Endothelial cell of umbilical vein (primary cell): Measurements from ENCODE around the gene LRP3. TPM values are rescaled to one million over a fixed set of nuclear protein-coding genes. Genes with fewer than 3 reads are reported as not detected.

Source experiments
- BruUV-seq: library from RNA; stranded (reverse); fragments of 400-500 nt; replicated peaks from 2 replicates; lab custom pipeline; 2021; lab: Mats Ljungman, UMichigan
- CTCF ChIA-PET: fragments of 300-600, 350-600 bp; sonication (Branson Sonifier 250); formaldehyde crosslinking; loops from one replicate; lab custom pipeline; 2021; ENCODE audit warnings: antibody characterized with exemption, inconsistent platforms; lab: Charles Lee
- POLR2A ChIA-PET: fragments of 300-600, 350-600 bp; sonication (Branson Sonifier 250); formaldehyde crosslinking; loops from one replicate; lab custom pipeline; 2021; ENCODE audit warnings: antibody characterized with exemption, inconsistent platforms; lab: Charles Lee
- DNase-seq: peaks from one replicate; pipeline ENCODE4 v3.0.0-alpha.2; 2011; ENCODE audit warnings: low read depth, low spot score
- FAIRE-seq: peaks from 2 replicates; lab custom pipeline; 2011; peaks lifted over from hg19 to GRCh38; lab: Jason Lieb, UNC
- H2AFZ ChIP-seq: 2 replicates; pipeline ENCODE4 v1.6.0; 2012; ENCODE audit warnings: low read depth, low read length, control low read depth, inconsistent platforms
- H3K27ac ChIP-seq: 2 replicates; pipeline ENCODE4 v1.5.1; 2011; ENCODE audit warnings: low read depth, mild to moderate bottlenecking, control low read depth, low read length, moderate library complexity; ENCODE audit not compliant: insufficient read depth
- H3K27me3 ChIP-seq, 2 experiments: 2 replicates each; pipeline versions ENCODE4 v1.6.0 to v1.6.1; 2011; ENCODE audit warnings: low read length in 2 of 2, mixed read lengths in 1 of 2; ENCODE audit not compliant: control insufficient read depth in 2 of 2, insufficient read depth in 2 of 2
- H3K36me3 ChIP-seq, 2 experiments: 2 replicates in 1 of 2; 3 replicates in 1 of 2; pipeline ENCODE4 v1.5.1; 2011; ENCODE audit warnings: low read length in 2 of 2, mild to moderate bottlenecking in 1 of 2, moderate library complexity in 1 of 2; ENCODE audit not compliant: control insufficient read depth in 2 of 2, insufficient read depth in 2 of 2; ENCODE audit errors: extremely low read depth in 1 of 2
- H3K4me1 ChIP-seq: 3 replicates; pipeline ENCODE4 v1.5.1; 2011; ENCODE audit warnings: mild to moderate bottlenecking, low read length; ENCODE audit not compliant: control insufficient read depth, insufficient read depth; ENCODE audit errors: extremely low read depth
- H3K4me2 ChIP-seq: 2 replicates; pipeline ENCODE4 v1.6.1; 2011; ENCODE audit warnings: low read length, control low read depth, mixed read lengths; ENCODE audit not compliant: insufficient read depth
- H3K4me3 ChIP-seq, 3 experiments: fragments of 200-600 bp in 1 of 3; sonication (generic), shearing (Covaris generic) in 1 of 3; replicated peaks in 1 of 3; 2 replicates each; pipeline ENCODE4 v1.5.1; 2011 to 2016; ENCODE audit warnings: control low read depth in 3 of 3, low read length in 3 of 3, mild to moderate bottlenecking in 2 of 3, inconsistent platforms in 1 of 3, low read depth in 1 of 3, moderate library complexity in 1 of 3; ENCODE audit not compliant: insufficient read depth in 1 of 3
- H3K79me2 ChIP-seq: 2 replicates; pipeline ENCODE4 v1.6.0; 2012; ENCODE audit warnings: low read length, inconsistent platforms; ENCODE audit not compliant: control insufficient read depth, insufficient read depth
- H3K9ac ChIP-seq: replicated peaks from 2 replicates; pipeline ENCODE3; 2011; ENCODE audit warnings: low read length, control low read depth; ENCODE audit not compliant: insufficient read depth; ENCODE audit errors: extremely low read depth
- H3K9me1 ChIP-seq: replicated peaks from 3 replicates; pipeline ENCODE4 v1.6.0; 2011; ENCODE audit warnings: mild to moderate bottlenecking, low read length; ENCODE audit not compliant: control insufficient read depth, insufficient read depth; ENCODE audit errors: extremely low read depth
- H3K9me3 ChIP-seq: replicated peaks from 2 replicates; pipeline ENCODE4 v1.5.1; 2012; ENCODE audit warnings: low read length, inconsistent platforms; ENCODE audit not compliant: control insufficient read depth, insufficient read depth
- H4K20me1 ChIP-seq: replicated peaks from 2 replicates; pipeline ENCODE3; 2011; ENCODE audit warnings: mild to moderate bottlenecking, low read length; ENCODE audit not compliant: control insufficient read depth, insufficient read depth; ENCODE audit errors: extremely low read depth
- FOS ChIP-seq: IDR thresholded peaks from 2 replicates; pipeline ENCODE4 v1.6.1; 2011; ENCODE audit warnings: mild to moderate bottlenecking, low read length, moderate library complexity, borderline replicate concordance; ENCODE audit not compliant: insufficient read depth
- GATA2 ChIP-seq: IDR thresholded peaks from 2 replicates; pipeline ENCODE4 v1.7.0; 2011; ENCODE audit warnings: low read depth, mild to moderate bottlenecking, moderate library complexity, mixed read lengths, low read length; ENCODE audit not compliant: insufficient read length, insufficient read depth
- JUN ChIP-seq: IDR thresholded peaks from 2 replicates; pipeline ENCODE4 v1.6.1; 2011; ENCODE audit warnings: borderline replicate concordance, low read depth; ENCODE audit not compliant: insufficient read length, insufficient read depth
- MYC ChIP-seq: IDR thresholded peaks from one replicate; pipeline ENCODE4 v1.6.1; 2011; ENCODE audit warnings: mild to moderate bottlenecking, low read depth, low read length
- POLR2A ChIP-seq: IDR thresholded peaks from 2 replicates; pipeline ENCODE4 v1.6.1; 2012; ENCODE audit warnings: low read depth, mild to moderate bottlenecking, control low read depth, low read length
- POLR2AphosphoS5 ChIP-seq: IDR thresholded peaks from 2 replicates; pipeline ENCODE4 v1.6.1; 2012; ENCODE audit warnings: low read depth, mild to moderate bottlenecking, control low read depth, low read length, moderate library complexity; ENCODE audit not compliant: insufficient read depth
- dilution Hi-C: fragments of 300-500 bp; cut with MboI; formaldehyde crosslinking; loops from one replicate; pipeline ENCODE4 v1.15.0; 2019; ENCODE audit warnings: low sequenced_read_pairs; ENCODE audit not compliant: extremely low pct_ligation_motif_present
- intact Hi-C: fragments of 100-400 bp; cut with micrococcal nuclease; formaldehyde crosslinking; loops from one replicate; pipeline ENCODE4 v1.10.0; 2022
- polyA plus RNA-seq, 4 experiments: library from polyadenylated mRNA; depleted of rRNA in 3 of 4; stranded (reverse) in 3 of 4; unstranded in 1 of 4; fragments of >200 nt; gene quantifications; 2 replicates each; pipeline versions ENCODE4 v1.2.1 to v1.2.3, GENCODE V29; 2011 to 2012; ENCODE audit warnings: missing spikeins in 1 of 4
- total RNA-seq: library from RNA; stranded (reverse); gene quantifications from 2 replicates; pipeline ENCODE4 v1.2.3, GENCODE V29; 2021
- TF ChIP-seq, protein P1 (sequence below): IDR thresholded peaks from 2 replicates; pipeline ENCODE4 v1.6.1; 2011; ENCODE audit not compliant: insufficient read depth, insufficient read length
- TF ChIP-seq, protein P2 (sequence below), 2 donors: IDR thresholded peaks; 1 replicate in 1 of 2; 2 replicates in 1 of 2; pipeline ENCODE4 v1.5.1; 2011; ENCODE audit warnings: low read length in 2 of 2, mild to moderate bottlenecking in 2 of 2, moderate library complexity in 2 of 2, control low read depth in 1 of 2, inconsistent platforms in 1 of 2, low read depth in 1 of 2; ENCODE audit not compliant: insufficient read depth in 1 of 2; ENCODE audit errors: extremely low read depth in 1 of 2

LRP3 gene
- total and polyA plus RNA-seq, 2 donors (not counting 3 experiments of a cell fraction or from before 2014, with no cell fraction given), result 14.3 to 19.4 TPM

GRCh38 chr19:33241530-33242101, 47.5 kb downstream of the LRP3 start:
- no peak overlapping the region for H3K27ac ChIP-seq
- FAIRE-seq, result no peak
- CTCF ChIA-PET, result interaction anchor here (0.7 to 9.5 kb wide), 8 partner anchors 14 to 536 kb away, joined by 3 to 181 read pairs (median 6); no protein-coding TSS in a partner anchor

DNA sequence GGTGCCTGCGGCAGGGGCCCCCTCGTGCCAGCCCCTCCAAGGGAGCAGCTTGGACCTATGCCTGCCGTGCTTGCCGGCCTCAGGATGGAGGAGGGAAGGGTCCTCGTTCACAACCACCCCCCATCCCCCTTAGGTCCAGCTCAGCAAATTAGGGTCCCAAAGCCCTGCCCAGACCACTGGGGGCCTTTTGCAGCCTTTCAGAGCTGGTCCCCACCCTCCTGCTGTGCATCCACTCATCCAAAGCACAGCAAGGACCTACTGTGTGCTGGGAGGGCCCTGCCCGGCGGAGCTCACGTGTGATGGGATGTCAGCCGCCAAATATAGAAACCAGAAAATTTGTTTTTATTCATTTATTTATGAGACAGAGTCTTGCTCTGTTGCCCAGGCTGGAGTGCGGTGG, 48.0 kb downstream of the LRP3 start:
- Histone ChIP-seq H3K27ac (no peak overlapping the region), H3K4me2 (no peak overlapping the region), H3K9me3 (no peaks in the 10 kb centered on the region), H3K27me3 (no peaks in the 10 kb centered on the region), H3K4me1 (no peaks in the 10 kb centered on the region), H3K4me3 (no peak overlapping the region), H4K20me1 (no peaks in the 10 kb centered on the region), H3K79me2 (no peaks in the 10 kb centered on the region), H3K9ac (no peak overlapping the region), H3K9me1 (no peaks in the 10 kb centered on the region), H2AFZ (no peak overlapping the region), H3K36me3 (no peaks in the 10 kb centered on the region)
- no peak for TF ChIP-seq JUN
- TF ChIP-seq, protein P1, sequence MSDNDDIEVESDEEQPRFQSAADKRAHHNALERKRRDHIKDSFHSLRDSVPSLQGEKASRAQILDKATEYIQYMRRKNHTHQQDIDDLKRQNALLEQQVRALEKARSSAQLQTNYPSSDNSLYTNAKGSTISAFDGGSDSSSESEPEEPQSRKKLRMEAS, result no peak
- TF ChIP-seq GATA2, result no peak
- no peak for TF ChIP-seq MYC
- TF ChIP-seq POLR2AphosphoS5, result no peak
- no peak for TF ChIP-seq FOS
- POLR2A ChIA-PET, result no interaction called here
- dilution Hi-C loops, result no loop called here
- BruUV-seq, result no TSS peak
- DNase-seq, result no peak
- intact Hi-C loops, result loop anchor here (2.0 kb wide), 1 partner anchor 529 kb away; no protein-coding TSS in a partner anchor
- FAIRE-seq, result no peak
- CTCF ChIA-PET, result interaction anchor here (0.7 to 9.5 kb wide), 8 partner anchors 13 to 536 kb away, joined by 3 to 181 read pairs (median 6); no protein-coding TSS in a partner anchor

More at GRCh38 chr19:33241530-33242101, 47.5 kb downstream of the LRP3 start:
- POLR2A ChIA-PET, result no interaction called here
- BruUV-seq, result no TSS peak
- intact Hi-C loops, result loop anchor here (1.0 to 2.0 kb wide), 2 partner anchors 165 to 529 kb away; no protein-coding TSS in a partner anchor
- no peaks in the 10 kb centered on the region for H3K9me3 ChIP-seq
- no peak overlapping the region for H3K4me3 ChIP-seq
- H4K20me1 ChIP-seq, result no peaks in the 10 kb centered on the region
- H3K4me2 ChIP-seq, result no peak overlapping the region
- peak; percentile 7 for DNase-seq
- no peaks in the 10 kb centered on the region for H3K4me1 ChIP-seq
- no peaks in the 10 kb centered on the region for H3K36me3 ChIP-seq
- dilution Hi-C loops, result no loop called here
- no peaks in the 10 kb centered on the region for H3K9me1 ChIP-seq
- no peaks in the 10 kb centered on the region for H3K79me2 ChIP-seq
- no peak for TF ChIP-seq POLR2A
- TF ChIP-seq, protein P2, sequence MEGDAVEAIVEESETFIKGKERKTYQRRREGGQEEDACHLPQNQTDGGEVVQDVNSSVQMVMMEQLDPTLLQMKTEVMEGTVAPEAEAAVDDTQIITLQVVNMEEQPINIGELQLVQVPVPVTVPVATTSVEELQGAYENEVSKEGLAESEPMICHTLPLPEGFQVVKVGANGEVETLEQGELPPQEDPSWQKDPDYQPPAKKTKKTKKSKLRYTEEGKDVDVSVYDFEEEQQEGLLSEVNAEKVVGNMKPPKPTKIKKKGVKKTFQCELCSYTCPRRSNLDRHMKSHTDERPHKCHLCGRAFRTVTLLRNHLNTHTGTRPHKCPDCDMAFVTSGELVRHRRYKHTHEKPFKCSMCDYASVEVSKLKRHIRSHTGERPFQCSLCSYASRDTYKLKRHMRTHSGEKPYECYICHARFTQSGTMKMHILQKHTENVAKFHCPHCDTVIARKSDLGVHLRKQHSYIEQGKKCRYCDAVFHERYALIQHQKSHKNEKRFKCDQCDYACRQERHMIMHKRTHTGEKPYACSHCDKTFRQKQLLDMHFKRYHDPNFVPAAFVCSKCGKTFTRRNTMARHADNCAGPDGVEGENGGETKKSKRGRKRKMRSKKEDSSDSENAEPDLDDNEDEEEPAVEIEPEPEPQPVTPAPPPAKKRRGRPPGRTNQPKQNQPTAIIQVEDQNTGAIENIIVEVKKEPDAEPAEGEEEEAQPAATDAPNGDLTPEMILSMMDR (IDR thresholded peaks at IDR 0.05; ENCODE audit: extremely low read depth in 1 of 2, insufficient read depth in 1 of 2, low read depth in 1 of 2, low read length in 2 of 2), result peak; percentile 18 to 56
- no peak overlapping the region for H3K9ac ChIP-seq
- H3K27me3 ChIP-seq, result no peaks in the 10 kb centered on the region
- H2AFZ ChIP-seq, result no peak overlapping the region
